Measurements from ENCODE around the gene PHLPP1.

PHLPP1 gene

GRCh38 chr18:62744076-62744968 is 29.0 kb downstream of the PHLPP1 start:
- DNase-seq = no peak

GRCh38 chr18:62745089-62745751 is 29.9 kb downstream of the PHLPP1 start:
- no peak for DNase-seq

GRCh38 chr18:62749389-62749788 is 34.0 kb downstream of the PHLPP1 start:
- no peak for DNase-seq

GRCh38 chr18:62751341-62751821 is 36.0 kb downstream of the PHLPP1 start:
- DNase-seq = no peak

- no peak for DNase-seq
Measured at GRCh38 chr18:62751977-62752376, 36.6 kb downstream of the PHLPP1 start.

GRCh38 chr18:62754026-62754425 is 38.7 kb downstream of the PHLPP1 start:
- no peak for DNase-seq

GRCh38 chr18:62755454-62755853 is 40.1 kb downstream of the PHLPP1 start:
- no peak for DNase-seq

- no peak for DNase-seq
Measured at GRCh38 chr18:62755946-62756345, 40.6 kb downstream of the PHLPP1 start.

GRCh38 chr18:62757399-62758010 is 42.2 kb downstream of the PHLPP1 start:
- DNase-seq = no peak

- no peak for DNase-seq
Measured at GRCh38 chr18:62758591-62758990, 43.2 kb downstream of the PHLPP1 start.

GRCh38 chr18:62759704-62760402 is 44.5 kb downstream of the PHLPP1 start:
- DNase-seq = no peak

- no peak for DNase-seq
Measured at GRCh38 chr18:62760403-62760734, 45.0 kb downstream of the PHLPP1 start.

GRCh38 chr18:62763101-62763521 is 47.8 kb downstream of the PHLPP1 start:
- DNase-seq = no peak

GRCh38 chr18:62766266-62766665 is 50.9 kb downstream of the PHLPP1 start:
- no peak for DNase-seq

GRCh38 chr18:62767321-62767720 is 52.0 kb downstream of the PHLPP1 start:
- DNase-seq = no peak

- DNase-seq = no peak
Measured at GRCh38 chr18:62767836-62768557, 52.7 kb downstream of the PHLPP1 start.

- no peak for DNase-seq
Measured at GRCh38 chr18:62768558-62768943, 53.2 kb downstream of the PHLPP1 start.

- no peak for DNase-seq
Measured at GRCh38 chr18:62769216-62769615, 53.9 kb downstream of the PHLPP1 start.

- no peak for DNase-seq
Measured at GRCh38 chr18:62771494-62772270, 56.3 kb downstream of the PHLPP1 start.

- DNase-seq = no peak
Measured at GRCh38 chr18:62772860-62773584, 57.7 kb downstream of the PHLPP1 start.

GRCh38 chr18:62773691-62774090 is 58.4 kb downstream of the PHLPP1 start:
- DNase-seq = no peak
